Mesothelial cell of epicardium (in vitro differentiated cells): ENCODE results near the gene SEMA5A. TPM values are rescaled to one million over a fixed set of nuclear protein-coding genes. Genes with fewer than 3 reads are reported as not detected.
"Not testable (repeated sequence)": the region's sequence is repeated elsewhere in the genome, so short reads cannot be mapped to it uniquely, and the experiment has no call there.

Experiments used
- DNase-seq, 2 experiments: peaks; one replicate each; pipeline ENCODE4 v3.0.0; 2021; ENCODE audit warnings: low spot score in 2 of 2; ENCODE audit not compliant: unreplicated experiment in 2 of 2
- H3K27ac Mint-ChIP-seq: 2 replicates; pipeline ENCODE4 v1.8.0; 2021; ENCODE audit warnings: mixed read lengths
- H3K27me3 Mint-ChIP-seq: 2 replicates; pipeline ENCODE4 v1.8.0; 2021; ENCODE audit warnings: low read depth, mixed read lengths
- H3K36me3 Mint-ChIP-seq: 2 replicates; pipeline ENCODE4 v1.8.0; 2021; ENCODE audit warnings: mixed read lengths
- H3K4me1 Mint-ChIP-seq: 2 replicates; pipeline ENCODE4 v1.8.0; 2021; ENCODE audit warnings: mixed read lengths
- H3K4me3 Mint-ChIP-seq: 2 replicates; pipeline ENCODE4 v1.8.0; 2021; ENCODE audit warnings: mild to moderate bottlenecking, moderate library complexity, mixed read lengths
- H3K9me3 Mint-ChIP-seq: 2 replicates; pipeline ENCODE4 v1.8.0; 2021; ENCODE audit warnings: mixed read lengths
- total RNA-seq: library from RNA; stranded (reverse); gene quantifications from 3 replicates; pipeline ENCODE4 v1.2.1, GENCODE V29; 2021
- TF ChIP-seq, protein P1 (sequence below): fragments of 200-600 bp; sonication (generic); IDR thresholded peaks from one replicate; pipeline ENCODE4 v1.5.0; 2021; ENCODE audit warnings: antibody characterized with exemption; ENCODE audit not compliant: unreplicated experiment

SEMA5A gene
- total RNA-seq, 1 donor from 2014 or later, result 26.7 TPM

DNA sequence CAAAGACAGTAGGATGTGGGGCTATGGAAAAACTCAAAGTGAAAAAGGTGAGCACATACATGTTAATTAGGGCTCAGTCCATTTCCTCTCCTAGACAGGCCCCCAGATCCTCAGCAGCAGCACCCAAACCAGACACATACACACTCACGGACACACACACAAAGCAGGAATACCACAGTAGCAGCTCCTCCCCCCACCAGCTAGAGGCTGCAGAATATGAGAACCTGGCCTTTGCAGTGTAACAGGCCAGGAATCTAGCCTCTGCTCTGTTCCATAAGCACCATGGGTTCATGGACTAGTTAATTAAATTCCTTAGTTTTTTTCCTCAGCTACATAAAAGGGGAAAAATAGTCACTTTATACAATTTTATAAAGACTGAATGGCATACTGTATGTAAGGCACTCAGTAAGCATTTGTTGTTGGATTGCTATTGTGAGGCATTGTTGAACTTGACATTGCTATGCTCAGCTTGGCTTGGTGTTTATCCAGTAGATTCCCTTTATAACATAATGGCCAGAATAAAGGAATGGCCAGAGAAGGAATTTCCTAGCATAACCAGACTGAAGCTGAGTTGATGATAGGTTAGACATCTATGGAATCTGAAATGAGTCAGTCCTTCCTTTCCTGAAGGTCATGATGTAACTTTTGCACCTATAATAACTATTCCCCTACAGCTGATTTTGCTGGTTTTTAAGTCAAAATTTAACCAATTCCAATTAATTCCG is 186.8 kb downstream of the SEMA5A start:
- H3K9me3 Mint-ChIP-seq, result peaks cover 4% of the 10 kb centered on the region
- H3K4me3 Mint-ChIP-seq, result no peak overlapping the region
- H3K27ac Mint-ChIP-seq, result no peak overlapping the region
- no peak for DNase-seq
- peaks cover 43% of the 10 kb centered on the region for H3K4me1 Mint-ChIP-seq
- H3K27me3 Mint-ChIP-seq, result no peaks in the 10 kb centered on the region
- no peaks in the 10 kb centered on the region for H3K36me3 Mint-ChIP-seq
- TF ChIP-seq, protein P1, sequence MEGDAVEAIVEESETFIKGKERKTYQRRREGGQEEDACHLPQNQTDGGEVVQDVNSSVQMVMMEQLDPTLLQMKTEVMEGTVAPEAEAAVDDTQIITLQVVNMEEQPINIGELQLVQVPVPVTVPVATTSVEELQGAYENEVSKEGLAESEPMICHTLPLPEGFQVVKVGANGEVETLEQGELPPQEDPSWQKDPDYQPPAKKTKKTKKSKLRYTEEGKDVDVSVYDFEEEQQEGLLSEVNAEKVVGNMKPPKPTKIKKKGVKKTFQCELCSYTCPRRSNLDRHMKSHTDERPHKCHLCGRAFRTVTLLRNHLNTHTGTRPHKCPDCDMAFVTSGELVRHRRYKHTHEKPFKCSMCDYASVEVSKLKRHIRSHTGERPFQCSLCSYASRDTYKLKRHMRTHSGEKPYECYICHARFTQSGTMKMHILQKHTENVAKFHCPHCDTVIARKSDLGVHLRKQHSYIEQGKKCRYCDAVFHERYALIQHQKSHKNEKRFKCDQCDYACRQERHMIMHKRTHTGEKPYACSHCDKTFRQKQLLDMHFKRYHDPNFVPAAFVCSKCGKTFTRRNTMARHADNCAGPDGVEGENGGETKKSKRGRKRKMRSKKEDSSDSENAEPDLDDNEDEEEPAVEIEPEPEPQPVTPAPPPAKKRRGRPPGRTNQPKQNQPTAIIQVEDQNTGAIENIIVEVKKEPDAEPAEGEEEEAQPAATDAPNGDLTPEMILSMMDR, result no peak

DNA sequence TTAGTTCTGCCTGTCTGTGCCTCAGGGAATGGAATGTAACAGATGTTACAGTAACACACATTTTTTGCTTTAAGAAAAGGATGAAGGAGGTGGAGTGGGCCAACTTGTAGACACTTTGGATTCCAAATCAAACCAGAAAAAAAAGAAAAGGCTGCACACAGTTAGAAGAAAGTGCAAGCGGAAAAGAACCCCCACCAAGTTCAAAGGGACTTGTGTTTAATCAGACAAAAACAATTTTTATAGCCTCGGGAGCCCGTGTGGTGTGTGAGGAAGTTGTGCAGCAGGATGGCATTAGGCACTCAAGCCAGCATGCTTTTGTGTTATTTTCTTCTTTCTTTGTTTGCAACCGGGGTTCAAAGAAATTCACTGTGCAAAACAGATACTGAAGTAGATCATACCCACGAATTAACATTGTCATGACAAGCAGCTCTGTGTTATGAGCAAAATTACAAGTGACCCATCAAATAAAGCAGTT is 189.5 kb downstream of the SEMA5A start:
- H3K4me3 Mint-ChIP-seq, result no peak overlapping the region
- H3K9me3 Mint-ChIP-seq, result no peaks in the 10 kb centered on the region
- peak overlapping the region; percentile 55 for H3K27ac Mint-ChIP-seq
- H3K4me1 Mint-ChIP-seq, result peaks cover 30% of the 10 kb centered on the region
- H3K27me3 Mint-ChIP-seq, result no peaks in the 10 kb centered on the region
- no peaks in the 10 kb centered on the region for H3K36me3 Mint-ChIP-seq
- TF ChIP-seq, protein P1, result no peak
- no peak for DNase-seq

DNA sequence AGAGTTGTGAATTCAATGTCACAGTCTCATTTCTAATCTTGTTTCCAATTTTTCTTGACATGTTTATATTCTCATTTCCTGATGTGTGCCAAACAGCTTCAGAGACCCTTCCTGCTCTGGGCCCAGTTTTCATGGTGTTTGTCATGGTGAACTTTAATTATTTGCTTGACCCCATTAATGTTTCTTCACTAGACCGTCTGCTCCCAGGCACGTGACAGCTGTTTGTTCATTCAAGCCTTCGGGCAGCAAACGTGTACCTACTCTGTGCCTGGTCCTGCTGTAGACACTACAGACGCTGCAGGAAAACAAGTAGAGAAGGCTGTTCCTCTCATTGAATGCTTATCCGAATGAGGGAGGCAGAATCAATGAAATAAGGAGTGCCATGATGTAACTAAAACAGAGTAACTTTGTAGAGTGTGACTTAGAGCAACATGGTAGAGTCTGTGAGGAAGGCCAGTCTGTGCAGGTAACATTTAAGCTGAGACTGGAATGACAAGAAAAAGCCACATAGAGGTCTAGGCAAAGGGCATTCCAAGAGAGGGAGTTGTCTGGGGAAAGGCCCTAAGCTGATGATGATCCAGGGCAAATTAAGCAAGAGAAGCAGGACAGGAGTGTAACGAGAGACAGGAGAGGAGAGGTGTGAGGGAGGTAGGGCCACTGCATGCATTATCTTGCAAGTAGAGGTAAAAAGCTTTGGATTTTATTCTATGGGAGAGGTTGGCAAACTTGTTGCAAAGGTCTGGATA is 191.4 kb downstream of the SEMA5A start:
- TF ChIP-seq, protein P1, result no peak
- Mint-ChIP-seq H3K9me3 (no peaks in the 10 kb centered on the region), H3K36me3 (no peaks in the 10 kb centered on the region), H3K4me1 (peaks cover 28% of the 10 kb centered on the region), H3K27ac (no peak overlapping the region), H3K4me3 (no peak overlapping the region), H3K27me3 (no peaks in the 10 kb centered on the region)
- no peak for DNase-seq

DNA sequence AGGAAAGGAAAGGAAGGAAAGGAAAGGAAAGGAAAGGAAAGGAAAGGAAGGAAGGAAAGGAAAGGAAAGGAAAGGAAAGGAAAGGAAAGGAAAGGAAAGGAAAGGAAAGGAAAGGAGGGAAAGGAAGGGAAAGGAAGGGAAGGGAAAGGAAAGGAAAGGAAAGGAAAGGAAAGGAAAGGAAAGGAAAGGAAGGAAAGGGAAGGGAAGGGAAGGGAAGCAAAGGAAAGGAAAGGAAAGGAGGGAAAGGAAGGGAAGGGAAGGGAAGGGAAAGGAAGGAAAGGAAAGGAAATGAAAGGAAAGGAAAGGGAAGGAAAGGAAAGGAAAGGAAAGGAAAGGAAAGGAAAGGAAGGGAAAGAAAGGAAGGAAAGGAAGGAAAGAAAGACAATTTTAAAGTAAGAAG is 192.8 kb downstream of the SEMA5A start:
- H3K27ac Mint-ChIP-seq, H3K36me3 Mint-ChIP-seq, H3K4me3 Mint-ChIP-seq, DNase-seq, H3K9me3 Mint-ChIP-seq, H3K27me3 Mint-ChIP-seq: not testable (repeated sequence)
- peaks cover 35% of the 10 kb centered on the region for H3K4me1 Mint-ChIP-seq

DNA sequence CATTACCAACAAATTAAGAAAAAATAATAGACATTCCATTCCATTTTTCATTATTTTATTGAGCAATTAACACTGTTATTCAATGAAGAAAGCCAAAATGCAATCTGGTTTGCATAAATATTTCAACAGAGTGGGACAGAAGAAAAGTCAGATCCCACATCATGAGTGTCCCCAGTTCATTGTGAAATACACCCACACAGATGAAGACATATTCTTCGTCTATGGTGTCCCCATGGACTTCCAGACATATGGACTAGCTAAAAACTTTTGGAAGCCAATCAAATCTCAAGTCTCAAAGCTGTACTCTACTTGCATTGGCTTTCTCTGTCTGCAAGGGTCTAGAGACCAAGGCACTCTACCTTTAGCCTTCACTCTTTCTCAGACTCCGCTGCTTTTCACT is 194.3 kb downstream of the SEMA5A start:
- peaks cover 36% of the 10 kb centered on the region for H3K4me1 Mint-ChIP-seq
- H3K27ac Mint-ChIP-seq, result no peak overlapping the region
- H3K36me3 Mint-ChIP-seq, result no peaks in the 10 kb centered on the region
- no peak for DNase-seq
- TF ChIP-seq, protein P1, result no peak
- H3K27me3 Mint-ChIP-seq, result no peaks in the 10 kb centered on the region
- H3K4me3 Mint-ChIP-seq, result no peak overlapping the region
- no peaks in the 10 kb centered on the region for H3K9me3 Mint-ChIP-seq

DNA sequence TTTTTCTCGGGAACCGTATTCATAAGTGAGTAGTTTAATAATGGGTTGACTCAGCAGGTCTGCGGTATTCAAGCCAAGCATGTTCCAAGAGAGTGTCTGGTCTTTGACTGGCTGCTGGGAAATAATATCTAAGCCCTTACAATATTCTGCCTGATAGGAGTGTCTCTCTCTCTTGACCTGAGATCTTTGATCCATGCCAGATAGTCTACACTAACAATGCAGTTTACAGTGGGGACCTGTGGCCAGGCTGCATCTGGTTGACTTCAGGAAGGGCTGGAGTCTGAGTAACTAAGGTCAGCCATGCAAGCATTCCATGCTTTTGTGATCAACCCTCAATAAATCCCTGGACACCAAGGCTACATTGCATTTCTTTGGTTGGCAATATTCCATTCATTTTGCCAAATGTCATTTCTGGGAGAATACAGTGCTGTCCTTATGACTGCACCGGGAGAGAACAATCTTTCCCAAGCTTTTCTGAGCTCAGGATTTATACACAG is 195.5 kb downstream of the SEMA5A start:
- no peak overlapping the region for H3K4me3 Mint-ChIP-seq
- H3K27me3 Mint-ChIP-seq, result no peaks in the 10 kb centered on the region
- no peaks in the 10 kb centered on the region for H3K36me3 Mint-ChIP-seq
- H3K27ac Mint-ChIP-seq, result no peak overlapping the region
- no peak for DNase-seq
- H3K9me3 Mint-ChIP-seq, result no peaks in the 10 kb centered on the region
- TF ChIP-seq, protein P1, result no peak
- peaks cover 29% of the 10 kb centered on the region for H3K4me1 Mint-ChIP-seq
